Peyer's patch (tissue), 4 donors: ENCODE data around the gene RPTOR.

Source experiments
- POLR2A ChIP-seq, 2 donors: fragments of 450-650 bp; IDR thresholded peaks; one replicate each; pipeline ENCODE4 v1.5.1; 2017; ENCODE audit warnings: antibody characterized with exemption in 2 of 2, mild to moderate bottlenecking in 2 of 2, moderate library complexity in 2 of 2
- TF ChIP-seq, protein P1 (sequence below), 6 experiments: fragments of 450-650 bp in 4 of 6; fragments of 200-600 bp in 2 of 6; sonication (generic) in 1 of 6; IDR thresholded peaks; one replicate each; pipeline ENCODE4 v1.5.1; 2017 to 2019; ENCODE audit warnings: antibody characterized with exemption in 6 of 6, mild to moderate bottlenecking in 3 of 6, moderate library complexity in 1 of 6

DNA sequence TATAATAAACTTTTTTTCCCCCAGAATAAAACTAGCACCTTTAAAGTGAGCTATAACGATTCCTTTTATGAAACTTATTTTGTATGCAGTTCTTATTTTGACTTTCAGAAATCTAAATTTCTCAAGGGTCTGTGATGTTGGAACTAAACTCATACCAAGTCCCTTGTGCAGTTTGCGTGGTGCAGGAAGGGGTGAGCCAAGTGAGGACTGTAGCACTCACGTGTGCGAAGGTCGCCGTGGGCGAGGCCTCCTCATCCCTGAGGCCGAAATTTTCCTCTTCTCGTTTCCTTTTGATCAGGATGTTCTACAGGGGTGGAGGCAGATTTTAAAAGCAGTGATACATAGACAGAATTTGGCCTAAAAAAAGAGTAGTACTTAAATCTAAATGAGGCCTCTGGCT is 73.7 kb downstream of the RPTOR start:
- TF ChIP-seq, protein P1, sequence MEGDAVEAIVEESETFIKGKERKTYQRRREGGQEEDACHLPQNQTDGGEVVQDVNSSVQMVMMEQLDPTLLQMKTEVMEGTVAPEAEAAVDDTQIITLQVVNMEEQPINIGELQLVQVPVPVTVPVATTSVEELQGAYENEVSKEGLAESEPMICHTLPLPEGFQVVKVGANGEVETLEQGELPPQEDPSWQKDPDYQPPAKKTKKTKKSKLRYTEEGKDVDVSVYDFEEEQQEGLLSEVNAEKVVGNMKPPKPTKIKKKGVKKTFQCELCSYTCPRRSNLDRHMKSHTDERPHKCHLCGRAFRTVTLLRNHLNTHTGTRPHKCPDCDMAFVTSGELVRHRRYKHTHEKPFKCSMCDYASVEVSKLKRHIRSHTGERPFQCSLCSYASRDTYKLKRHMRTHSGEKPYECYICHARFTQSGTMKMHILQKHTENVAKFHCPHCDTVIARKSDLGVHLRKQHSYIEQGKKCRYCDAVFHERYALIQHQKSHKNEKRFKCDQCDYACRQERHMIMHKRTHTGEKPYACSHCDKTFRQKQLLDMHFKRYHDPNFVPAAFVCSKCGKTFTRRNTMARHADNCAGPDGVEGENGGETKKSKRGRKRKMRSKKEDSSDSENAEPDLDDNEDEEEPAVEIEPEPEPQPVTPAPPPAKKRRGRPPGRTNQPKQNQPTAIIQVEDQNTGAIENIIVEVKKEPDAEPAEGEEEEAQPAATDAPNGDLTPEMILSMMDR (IDR thresholded peaks at IDR 0.05) = no peak
- TF ChIP-seq POLR2A (IDR thresholded peaks at IDR 0.05) = no peak
